K562 (cell line): ENCODE data around the gene TMCO1. TPM values are rescaled to one million over a fixed set of nuclear protein-coding genes. Genes with fewer than 3 reads are reported as not detected.

Experiments
- ATF7 ChIP-seq: fragments of 450-650 bp; IDR thresholded peaks from 2 replicates; pipeline ENCODE4 v1.7.1; 2014; ENCODE audit warnings: mild to moderate bottlenecking, moderate library complexity
- BHLHE40 ChIP-seq: IDR thresholded peaks from 2 replicates; pipeline ENCODE4 v1.6.1; 2011; ENCODE audit warnings: low read length, improper control_type of control experiment
- BRD4 ChIP-seq: fragments of 200-600 bp; sonication (generic); IDR thresholded peaks from 2 replicates; pipeline ENCODE4 v1.6.1; 2017; ENCODE audit warnings: inconsistent platforms
- EP400 ChIP-seq: fragments of 450-650 bp; IDR thresholded peaks from 2 replicates; pipeline ENCODE4 v1.6.1; 2017; ENCODE audit warnings: antibody characterized with exemption, mild to moderate bottlenecking, moderate library complexity
- FOXM1 ChIP-seq, 2 experiments: fragments of 450-650 bp in 1 of 2; sonication (generic) in 1 of 2; formaldehyde crosslinking in 1 of 2; IDR thresholded peaks; 2 replicates each; pipeline versions ENCODE4 v1.6.1 to v1.9.0; 2017 to 2022; ENCODE audit warnings: low read depth in 2 of 2, mild to moderate bottlenecking in 2 of 2, missing genetic modification reagents in 1 of 2, moderate library complexity in 1 of 2
- NCOA1 ChIP-seq: fragments of 450-650 bp; IDR thresholded peaks from 2 replicates; pipeline ENCODE4 v1.6.1; 2016; ENCODE audit warnings: low read depth
- NONO ChIP-seq, 2 experiments: fragments of 200-400 bp in 1 of 2; fragments of 450-650 bp in 1 of 2; formaldehyde crosslinking in 1 of 2; IDR thresholded peaks; 2 replicates each; pipeline ENCODE4 v1.6.1; 2017; ENCODE audit warnings: low read depth in 2 of 2, mild to moderate bottlenecking in 2 of 2, moderate library complexity in 2 of 2, low read length in 1 of 2
- NR2C1 ChIP-seq, 2 experiments: fragments of 450-650 bp; IDR thresholded peaks; 2 replicates each; pipeline ENCODE4 v1.6.1; 2017; ENCODE audit warnings: mild to moderate bottlenecking in 2 of 2, antibody characterized with exemption in 1 of 2, inconsistent platforms in 1 of 2, missing compliant biosample characterization in 1 of 2, missing genetic modification characterization in 1 of 2
- PPARD ChIP-seq: fragments of 250-450 bp; sonication (Bioruptor Pico); IDR thresholded peaks from 2 replicates; pipeline ENCODE4 v1.8.0; 2022; ENCODE audit warnings: inconsistent platforms, mild to moderate bottlenecking, moderate library complexity
- RAD51 ChIP-seq: fragments of 450-650 bp; IDR thresholded peaks from 2 replicates; pipeline ENCODE4 v1.7.1; 2016; ENCODE audit warnings: low read depth, mild to moderate bottlenecking, borderline replicate concordance
- SRSF1 ChIP-seq: fragments of 200-400 bp; formaldehyde crosslinking; IDR thresholded peaks from 2 replicates; pipeline ENCODE4 v1.6.1; 2017; ENCODE audit warnings: mild to moderate bottlenecking, low read depth, low read length, moderate library complexity
- TCF3 ChIP-seq: sonication (generic); formaldehyde crosslinking; IDR thresholded peaks from 2 replicates; pipeline ENCODE4 v1.4.0; 2020; ENCODE audit warnings: mild to moderate bottlenecking, missing genetic modification reagents
- ZBTB12 ChIP-seq: fragments of 250-450 bp; sonication (Bioruptor Pico); IDR thresholded peaks from 2 replicates; pipeline ENCODE4 v1.4.0; 2020
- ZEB2 ChIP-seq: fragments of 450-650 bp; IDR thresholded peaks from 2 replicates; pipeline ENCODE4 v1.6.1; 2016
- ZNF316 ChIP-seq: fragments of 450-650 bp; IDR thresholded peaks from 2 replicates; pipeline ENCODE4 v1.6.1; 2016
- ZNF408 ChIP-seq: fragments of 250-450 bp; sonication (Bioruptor Pico); IDR thresholded peaks from 2 replicates; pipeline ENCODE4 v1.4.0; 2020; ENCODE audit warnings: low read depth, mild to moderate bottlenecking, moderate library complexity
- ZNF589 ChIP-seq: fragments of 200-800 bp; sonication (Bioruptor generic); IDR thresholded peaks from 2 replicates; pipeline ENCODE4 v1.6.1; 2016; ENCODE audit warnings: low read depth, missing genetic modification characterization, missing compliant biosample characterization
- polyA plus RNA-seq, 8 experiments: library from polyadenylated mRNA; depleted of rRNA in 4 of 8; stranded (reverse) in 5 of 8; unstranded in 3 of 8; fragments of >200 nt; fragmentation: Nextera tagmentation in 2 of 8; fragmentation: Illumina TruSeq in 1 of 8; extraction: Ambion mirVana in 2 of 8; extraction: Trizol in 1 of 8; gene quantifications; 2 replicates each; pipeline versions ENCODE4 v1.2.1 to v1.2.3, GENCODE V29; 2011 to 2014; ENCODE audit warnings: inconsistent platforms in 1 of 8, missing spikeins in 1 of 8
- total RNA-seq, 7 experiments: library from RNA; depleted of rRNA in 6 of 7; stranded (reverse); fragments of >200 nt in 6 of 7; fragmentation: Illumina TruSeq in 2 of 7; extraction: Trizol in 2 of 7; gene quantifications; 2 replicates each; pipeline versions ENCODE4 v1.2.1 to v1.2.3, GENCODE V29; 2011 to 2021; ENCODE audit warnings: low replicate concordance in 1 of 7
- TF ChIP-seq, protein P1 (sequence below): fragments of 200-800 bp; sonication (Bioruptor generic); IDR thresholded peaks from 2 replicates; pipeline ENCODE4 v1.6.1; 2017; ENCODE audit warnings: missing genetic modification characterization, missing compliant biosample characterization
- TF ChIP-seq, protein P2 (sequence below): IDR thresholded peaks from 2 replicates; pipeline ENCODE4 v1.6.1; 2016; ENCODE audit warnings: missing genetic modification characterization, missing compliant biosample characterization
- TF ChIP-seq, protein P3 (sequence below), 3 experiments: fragments of 200-800 bp in 1 of 3; fragments of 250-450 bp in 1 of 3; fragments of 450-650 bp in 1 of 3; sonication (Bioruptor Pico) in 1 of 3; sonication (Bioruptor generic) in 1 of 3; formaldehyde crosslinking in 1 of 3; IDR thresholded peaks; 2 replicates each; pipeline versions ENCODE4 v1.6.1 to v1.8.0; 2016 to 2022; ENCODE audit warnings: mild to moderate bottlenecking in 2 of 3, missing genetic modification characterization in 2 of 3, missing compliant biosample characterization in 1 of 3, moderate library complexity in 1 of 3

TMCO1 gene
- total and polyA plus RNA-seq, 9 of the 15 experiments (the other 6 are each of a cell fraction or from before 2014, with no cell fraction given), result 69.3 to 561 (median 175) TPM

DNA sequence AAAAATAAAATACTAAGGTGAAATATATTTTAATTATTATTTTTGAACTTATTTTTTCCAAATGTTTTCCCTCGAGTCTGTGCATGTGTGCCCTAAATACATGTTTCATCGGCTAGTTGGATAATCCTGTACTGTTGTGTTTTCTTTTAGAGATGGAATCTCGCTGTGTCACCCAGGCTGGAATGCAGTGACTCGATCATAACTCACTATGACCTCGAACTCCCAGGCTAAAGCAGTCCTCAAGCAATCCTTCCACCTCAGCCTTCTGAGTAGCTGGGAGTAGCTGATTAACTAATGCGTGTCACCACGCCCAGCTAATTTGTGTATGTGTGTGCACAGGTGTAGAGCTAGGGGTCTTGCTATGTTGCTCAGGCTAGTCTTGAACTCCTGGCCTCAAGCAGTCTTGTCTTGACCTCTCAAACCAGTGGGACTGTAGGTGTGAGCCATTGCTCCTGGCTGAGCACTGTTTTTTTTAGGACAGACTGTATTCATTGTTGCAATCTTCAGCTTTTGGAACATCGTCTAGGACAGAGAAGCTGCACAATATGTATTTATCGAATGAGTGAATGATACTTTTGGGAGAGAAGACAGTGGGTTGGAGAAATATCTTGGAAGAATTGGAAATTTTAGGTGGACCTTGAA lies 4.8 kb upstream of the TMCO1 start (continued):
- TF ChIP-seq, protein P1, sequence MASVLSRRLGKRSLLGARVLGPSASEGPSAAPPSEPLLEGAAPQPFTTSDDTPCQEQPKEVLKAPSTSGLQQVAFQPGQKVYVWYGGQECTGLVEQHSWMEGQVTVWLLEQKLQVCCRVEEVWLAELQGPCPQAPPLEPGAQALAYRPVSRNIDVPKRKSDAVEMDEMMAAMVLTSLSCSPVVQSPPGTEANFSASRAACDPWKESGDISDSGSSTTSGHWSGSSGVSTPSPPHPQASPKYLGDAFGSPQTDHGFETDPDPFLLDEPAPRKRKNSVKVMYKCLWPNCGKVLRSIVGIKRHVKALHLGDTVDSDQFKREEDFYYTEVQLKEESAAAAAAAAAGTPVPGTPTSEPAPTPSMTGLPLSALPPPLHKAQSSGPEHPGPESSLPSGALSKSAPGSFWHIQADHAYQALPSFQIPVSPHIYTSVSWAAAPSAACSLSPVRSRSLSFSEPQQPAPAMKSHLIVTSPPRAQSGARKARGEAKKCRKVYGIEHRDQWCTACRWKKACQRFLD (CRISPR knock-in tag), result no peak
- TF ChIP-seq TCF3 (CRISPR knock-in tag), result peak; percentile 52; the same call in 1 of the 2 replicates
- peak; percentile 48; the same call in 1 of the 2 replicates for TF ChIP-seq BHLHE40
- peak; percentile 63 for TF ChIP-seq NR2C1 (IDR thresholded peaks at IDR 0.05)
- peak; percentile 57; the same call in 1 of the 2 replicates for TF ChIP-seq NR2C1 (tag; IDR thresholded peaks at IDR 0.05)
- no peak for TF ChIP-seq BRD4
- TF ChIP-seq RAD51, result no peak
- TF ChIP-seq SRSF1, result no peak
- TF ChIP-seq ZNF408 (CRISPR knock-in tag), result no peak
- no peak for TF ChIP-seq ZBTB12 (CRISPR knock-in tag)
- TF ChIP-seq NONO (IDR thresholded peaks at IDR 0.05; ENCODE audit: low read depth in 2 of 2, low read length in 1 of 2), result no peak
- TF ChIP-seq FOXM1 (IDR thresholded peaks at IDR 0.05; ENCODE audit: low read depth), result no peak
- TF ChIP-seq FOXM1 (CRISPR knock-in tag; IDR thresholded peaks at IDR 0.05; ENCODE audit: low read depth), result no peak
- 0 out of 2 replicates have a peak, but pooled peaks have one; percentile 34 for TF ChIP-seq ZNF589 (CRISPR knock-in tag)
- TF ChIP-seq EP400, result peak; percentile 28; the same call in 1 of the 2 replicates
- TF ChIP-seq, protein P2, sequence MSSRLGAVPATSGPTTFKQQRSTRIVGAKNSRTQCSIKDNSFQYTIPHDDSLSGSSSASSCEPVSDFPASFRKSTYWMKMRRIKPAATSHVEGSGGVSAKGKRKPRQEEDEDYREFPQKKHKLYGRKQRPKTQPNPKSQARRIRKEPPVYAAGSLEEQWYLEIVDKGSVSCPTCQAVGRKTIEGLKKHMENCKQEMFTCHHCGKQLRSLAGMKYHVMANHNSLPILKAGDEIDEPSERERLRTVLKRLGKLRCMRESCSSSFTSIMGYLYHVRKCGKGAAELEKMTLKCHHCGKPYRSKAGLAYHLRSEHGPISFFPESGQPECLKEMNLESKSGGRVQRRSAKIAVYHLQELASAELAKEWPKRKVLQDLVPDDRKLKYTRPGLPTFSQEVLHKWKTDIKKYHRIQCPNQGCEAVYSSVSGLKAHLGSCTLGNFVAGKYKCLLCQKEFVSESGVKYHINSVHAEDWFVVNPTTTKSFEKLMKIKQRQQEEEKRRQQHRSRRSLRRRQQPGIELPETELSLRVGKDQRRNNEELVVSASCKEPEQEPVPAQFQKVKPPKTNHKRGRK (tag), result no peak
- TF ChIP-seq PPARD (CRISPR knock-in tag), result no peak
- TF ChIP-seq, protein P3, sequence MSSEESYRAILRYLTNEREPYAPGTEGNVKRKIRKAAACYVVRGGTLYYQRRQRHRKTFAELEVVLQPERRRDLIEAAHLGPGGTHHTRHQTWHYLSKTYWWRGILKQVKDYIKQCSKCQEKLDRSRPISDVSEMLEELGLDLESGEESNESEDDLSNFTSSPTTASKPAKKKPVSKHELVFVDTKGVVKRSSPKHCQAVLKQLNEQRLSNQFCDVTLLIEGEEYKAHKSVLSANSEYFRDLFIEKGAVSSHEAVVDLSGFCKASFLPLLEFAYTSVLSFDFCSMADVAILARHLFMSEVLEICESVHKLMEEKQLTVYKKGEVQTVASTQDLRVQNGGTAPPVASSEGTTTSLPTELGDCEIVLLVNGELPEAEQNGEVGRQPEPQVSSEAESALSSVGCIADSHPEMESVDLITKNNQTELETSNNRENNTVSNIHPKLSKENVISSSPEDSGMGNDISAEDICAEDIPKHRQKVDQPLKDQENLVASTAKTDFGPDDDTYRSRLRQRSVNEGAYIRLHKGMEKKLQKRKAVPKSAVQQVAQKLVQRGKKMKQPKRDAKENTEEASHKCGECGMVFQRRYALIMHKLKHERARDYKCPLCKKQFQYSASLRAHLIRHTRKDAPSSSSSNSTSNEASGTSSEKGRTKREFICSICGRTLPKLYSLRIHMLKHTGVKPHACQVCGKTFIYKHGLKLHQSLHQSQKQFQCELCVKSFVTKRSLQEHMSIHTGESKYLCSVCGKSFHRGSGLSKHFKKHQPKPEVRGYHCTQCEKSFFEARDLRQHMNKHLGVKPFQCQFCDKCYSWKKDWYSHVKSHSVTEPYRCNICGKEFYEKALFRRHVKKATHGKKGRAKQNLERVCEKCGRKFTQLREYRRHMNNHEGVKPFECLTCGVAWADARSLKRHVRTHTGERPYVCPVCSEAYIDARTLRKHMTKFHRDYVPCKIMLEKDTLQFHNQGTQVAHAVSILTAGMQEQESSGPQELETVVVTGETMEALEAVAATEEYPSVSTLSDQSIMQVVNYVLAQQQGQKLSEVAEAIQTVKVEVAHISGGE (CRISPR knock-in tag; IDR thresholded peaks at IDR 0.05), result no peak
- peak; percentile 19; the same call in 1 of the 2 replicates for TF ChIP-seq ATF7
- TF ChIP-seq ZEB2, result peak; percentile 47; the same call in 1 of the 2 replicates
- peak; percentile 33; the same call in 1 of the 2 replicates for TF ChIP-seq NCOA1
- TF ChIP-seq ZNF316, result peak; percentile 89
